Activated CD8-positive, alpha-beta memory T cell treated with anti-CD3 and anti-CD28 coated beads, Interleukin-2, amount 10 ng/mL, durations not matched to agents 7 days and 5 days (primary cell): Measurements from ENCODE around the gene NPSR1. TPM values are rescaled to one million over a fixed set of nuclear protein-coding genes. Genes with fewer than 3 reads are reported as not detected.
"Not testable (repeated sequence)": the region's sequence is repeated elsewhere in the genome, so short reads cannot be mapped to it uniquely, and the experiment has no call there.

Source experiments
- ATAC-seq: fragments of 150-1000 bp; cut with Tn5 transposase; one replicate; pipeline ENCODE4 v1.10.0; 2021; ENCODE audit warnings: moderate library complexity
- CTCF ChIA-PET: fragments of 350-600 bp; sonication (Branson Sonifier 250); formaldehyde crosslinking; loops from one replicate; lab custom pipeline; 2021; ENCODE audit warnings: antibody characterized with exemption; lab: Charles Lee
- DNase-seq: peaks from one replicate; pipeline ENCODE4 v3.0.0-alpha.2; 2020
- H3K27ac Mint-ChIP-seq: one replicate; pipeline ENCODE4 v1.8.0; 2021; ENCODE audit warnings: mild to moderate bottlenecking, mixed read lengths
- H3K27me3 Mint-ChIP-seq: one replicate; pipeline ENCODE4 v1.8.0; 2021; ENCODE audit warnings: mixed read lengths
- H3K36me3 Mint-ChIP-seq: one replicate; pipeline ENCODE4 v1.8.0; 2021; ENCODE audit warnings: mild to moderate bottlenecking, mixed read lengths
- H3K4me1 Mint-ChIP-seq: one replicate; pipeline ENCODE4 v1.8.0; 2021; ENCODE audit warnings: mixed read lengths
- H3K4me3 Mint-ChIP-seq: one replicate; pipeline ENCODE4 v1.8.0; 2021; ENCODE audit warnings: mild to moderate bottlenecking, moderate library complexity, mixed read lengths
- H3K9me3 Mint-ChIP-seq: one replicate; pipeline ENCODE4 v1.8.0; 2022; ENCODE audit warnings: low read depth, mixed read lengths
- total RNA-seq, 2 experiments: library from RNA; stranded (reverse); gene quantifications; one replicate each; pipeline ENCODE4 v1.2.3, GENCODE V29; 2021

The NPSR1 gene
- total RNA-seq, 2 experiments from 2014 or later: not detected

- no peaks in the 10 kb centered on the region for H3K36me3 Mint-ChIP-seq
- CTCF ChIA-PET: no interaction called here
- no peak overlapping the region for H3K4me3 Mint-ChIP-seq
- no peaks in the 10 kb centered on the region for H3K27me3 Mint-ChIP-seq
- DNase-seq (no peak), ATAC-seq (no peak)
- H3K4me1 Mint-ChIP-seq: no peaks in the 10 kb centered on the region
- H3K9me3 Mint-ChIP-seq: peaks cover 11% of the 10 kb centered on the region
- H3K27ac Mint-ChIP-seq: no peak overlapping the region
These were observed 129.6 kb downstream of the NPSR1 start for GRCh38 chr7:34787586-34787985.

- H3K4me1 Mint-ChIP-seq: no peaks in the 10 kb centered on the region
- peaks cover 14% of the 10 kb centered on the region for H3K27me3 Mint-ChIP-seq
- H3K9me3 Mint-ChIP-seq: no peaks in the 10 kb centered on the region
- no peaks in the 10 kb centered on the region for H3K36me3 Mint-ChIP-seq
- DNase-seq (no peak), ATAC-seq (no peak)
- CTCF ChIA-PET: no interaction called here
- no peak overlapping the region for H3K4me3 Mint-ChIP-seq
- H3K27ac Mint-ChIP-seq: no peak overlapping the region
These were observed 148.8 kb downstream of the NPSR1 start for GRCh38 chr7:34806831-34807230.

GRCh38 chr7:34807548-34808340 is 149.7 kb downstream of the NPSR1 start:
- Mint-ChIP-seq H3K4me3 (no peak overlapping the region), H3K27me3 (peaks cover 14% of the 10 kb centered on the region), H3K36me3 (no peaks in the 10 kb centered on the region), H3K4me1 (no peaks in the 10 kb centered on the region), H3K27ac (no peak overlapping the region), H3K9me3 (no peaks in the 10 kb centered on the region)
- ATAC-seq (no peak), DNase-seq (no peak)
- CTCF ChIA-PET: no interaction called here

- H3K36me3 Mint-ChIP-seq, H3K27ac Mint-ChIP-seq, H3K4me1 Mint-ChIP-seq, H3K27me3 Mint-ChIP-seq, DNase-seq, ATAC-seq, H3K4me3 Mint-ChIP-seq, CTCF ChIA-PET, H3K9me3 Mint-ChIP-seq: not testable (repeated sequence)
These were observed 156.3 kb downstream of the NPSR1 start for GRCh38 chr7:34814203-34814842.

DNA sequence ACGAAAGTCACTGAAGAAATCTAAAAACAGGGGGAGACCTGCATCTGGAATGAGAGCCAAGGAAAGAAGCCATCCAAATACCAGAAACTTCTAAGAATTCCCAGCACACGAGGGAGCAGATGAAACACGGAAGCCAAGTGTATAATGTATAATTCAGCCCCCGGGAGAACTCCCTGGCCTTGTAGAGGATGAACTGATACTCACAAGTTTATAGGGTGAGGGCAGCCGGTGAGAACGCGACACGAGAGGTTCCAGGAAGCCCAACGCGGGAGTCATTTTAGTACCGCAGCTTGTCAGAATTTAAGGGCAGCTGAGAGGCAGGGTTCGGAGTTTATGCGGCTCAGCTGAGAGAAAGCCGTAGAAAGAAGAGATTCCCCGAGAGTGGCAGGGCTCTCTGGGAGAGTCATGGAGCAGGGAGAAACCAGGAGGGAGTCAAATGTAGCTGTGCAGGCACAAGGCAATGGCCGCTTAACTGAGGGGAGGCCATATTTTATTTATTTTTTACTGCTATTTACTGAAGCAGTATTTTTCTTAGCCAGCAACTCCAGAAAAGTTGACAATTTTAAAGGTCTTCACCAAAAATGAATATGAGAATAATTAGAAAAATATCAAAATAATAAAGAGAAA is 164.0 kb downstream of the NPSR1 start:
- CTCF ChIA-PET: no interaction called here
- peaks cover 2% of the 10 kb centered on the region for H3K4me1 Mint-ChIP-seq
- H3K4me3 Mint-ChIP-seq: no peak overlapping the region
- H3K9me3 Mint-ChIP-seq: no peaks in the 10 kb centered on the region
- no peak overlapping the region for H3K27ac Mint-ChIP-seq
- ATAC-seq (no peak), DNase-seq (no peak)
- H3K27me3 Mint-ChIP-seq: peaks cover 9% of the 10 kb centered on the region
- no peaks in the 10 kb centered on the region for H3K36me3 Mint-ChIP-seq

DNA sequence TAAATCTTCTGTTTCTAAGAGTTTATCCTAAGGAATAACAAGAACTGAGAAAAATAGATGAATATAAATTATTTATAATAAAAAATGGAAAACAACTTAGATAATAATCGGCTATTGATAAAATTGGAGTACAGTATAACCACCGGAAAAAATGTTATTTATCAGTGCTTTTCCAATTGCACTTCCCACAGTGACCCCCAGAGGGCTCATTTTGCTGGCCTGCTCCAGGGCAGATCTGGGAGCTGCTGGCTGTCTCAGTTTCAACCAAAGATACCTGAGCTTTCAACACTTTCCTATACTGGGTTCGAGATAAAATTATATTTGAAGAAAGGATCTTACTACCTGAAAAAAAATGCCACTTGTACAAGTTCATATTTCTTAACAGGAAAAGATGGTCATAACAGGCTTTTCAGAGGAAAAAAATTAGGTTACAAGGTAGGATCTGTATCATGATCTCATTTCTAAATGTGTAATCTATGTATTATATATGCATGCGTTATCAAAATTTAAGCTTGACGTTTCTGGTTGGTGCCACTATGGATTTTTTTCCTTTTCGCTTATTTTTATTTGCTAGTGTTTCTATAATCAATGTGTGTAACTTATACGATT is 165.7 kb downstream of the NPSR1 start:
- H3K4me3 Mint-ChIP-seq: no peak overlapping the region
- peak; percentile 64 for DNase-seq
- no peaks in the 10 kb centered on the region for H3K36me3 Mint-ChIP-seq
- H3K27ac Mint-ChIP-seq: no peak overlapping the region
- no peak for ATAC-seq
- CTCF ChIA-PET: interaction anchor here (0.7 to 1.0 kb wide), 7 partner anchors 12 to 696 kb away, joined by 3 to 5 read pairs (median 4); partner anchors contain the start of gene DPY19L1
- H3K27me3 Mint-ChIP-seq: peaks cover 5% of the 10 kb centered on the region
- H3K4me1 Mint-ChIP-seq: peaks cover 2% of the 10 kb centered on the region
- H3K9me3 Mint-ChIP-seq: no peaks in the 10 kb centered on the region

DNA sequence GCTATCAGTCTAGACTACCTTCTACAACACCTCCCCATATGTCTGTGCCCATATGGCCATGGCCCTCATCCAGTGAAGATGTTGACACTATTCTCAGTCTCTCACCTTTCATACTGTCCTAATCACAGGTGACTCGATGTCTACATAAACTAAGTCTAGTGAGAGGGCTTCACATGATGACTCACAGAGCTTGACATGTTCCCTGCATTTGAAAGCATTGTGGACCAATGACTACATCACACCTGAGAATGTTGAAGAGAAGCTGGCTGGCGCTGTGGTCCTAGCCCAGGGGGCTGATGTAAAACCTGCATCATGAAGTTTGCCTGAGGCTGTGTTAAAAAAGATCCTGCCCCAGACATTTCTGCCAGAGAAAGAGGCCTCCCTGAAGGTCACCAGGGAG is 167.2 kb downstream of the NPSR1 start:
- Mint-ChIP-seq H3K27ac (no peak overlapping the region), H3K9me3 (no peaks in the 10 kb centered on the region), H3K4me3 (no peak overlapping the region), H3K36me3 (no peaks in the 10 kb centered on the region), H3K27me3 (peaks cover 10% of the 10 kb centered on the region), H3K4me1 (peaks cover 2% of the 10 kb centered on the region)
- ATAC-seq: no peak
- CTCF ChIA-PET: no interaction called here
- no peak for DNase-seq

- no peaks in the 10 kb centered on the region for H3K4me1 Mint-ChIP-seq
- CTCF ChIA-PET: no interaction called here
- no peaks in the 10 kb centered on the region for H3K36me3 Mint-ChIP-seq
- ATAC-seq: no peak
- no peak overlapping the region for H3K27ac Mint-ChIP-seq
- H3K27me3 Mint-ChIP-seq: peaks cover 8% of the 10 kb centered on the region
- DNase-seq: no peak
- H3K4me3 Mint-ChIP-seq: no peak overlapping the region
- H3K9me3 Mint-ChIP-seq: no peaks in the 10 kb centered on the region
These were observed 172.4 kb downstream of the NPSR1 start for GRCh38 chr7:34830390-34830789.

GRCh38 chr7:34831436-34831835 is 173.4 kb downstream of the NPSR1 start:
- CTCF ChIA-PET: no interaction called here

DNA sequence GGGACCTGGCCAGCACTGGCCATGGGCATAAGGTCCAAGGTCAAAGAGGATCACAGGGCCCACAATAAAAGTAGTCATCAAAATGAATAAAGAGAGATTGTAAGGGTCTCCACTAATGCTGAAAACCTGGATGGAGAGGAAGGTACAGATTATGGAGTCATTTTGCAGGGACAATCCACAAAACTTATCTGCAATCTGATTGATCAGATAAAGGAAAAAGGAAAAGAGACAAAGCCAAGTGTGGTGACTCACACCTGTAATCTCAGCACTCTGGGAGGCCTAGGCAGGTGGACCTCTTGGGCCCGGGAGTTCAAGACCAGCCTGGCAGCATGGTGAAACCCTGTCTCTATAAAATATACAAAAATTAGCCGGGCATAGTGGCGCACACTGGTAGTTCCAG is 174.0 kb downstream of the NPSR1 start:
- H3K9me3 Mint-ChIP-seq: no peaks in the 10 kb centered on the region
- ATAC-seq: no peak

More at GRCh38 chr7:34831436-34831835, 173.4 kb downstream of the NPSR1 start:
- no peak overlapping the region for H3K4me3 Mint-ChIP-seq
- ATAC-seq (no peak), DNase-seq (no peak)
- peaks cover 5% of the 10 kb centered on the region for H3K27me3 Mint-ChIP-seq
- H3K27ac Mint-ChIP-seq: no peak overlapping the region
- H3K4me1 Mint-ChIP-seq: no peaks in the 10 kb centered on the region
- H3K9me3 Mint-ChIP-seq: no peaks in the 10 kb centered on the region
- no peaks in the 10 kb centered on the region for H3K36me3 Mint-ChIP-seq

GRCh38 chr7:34835901-34836600 is 178.0 kb downstream of the NPSR1 start:
- H3K27ac Mint-ChIP-seq: no peak overlapping the region
- CTCF ChIA-PET: interaction anchor here (1.3 kb wide), 1 partner anchor 12 kb away, joined by 4 read pairs; no protein-coding TSS in a partner anchor

More for the DNA sequence above, 174.0 kb downstream of the NPSR1 start:
- Mint-ChIP-seq H3K27me3 (peaks cover 5% of the 10 kb centered on the region), H3K36me3 (no peaks in the 10 kb centered on the region), H3K27ac (no peak overlapping the region), H3K4me3 (no peak overlapping the region), H3K4me1 (no peaks in the 10 kb centered on the region)
- DNase-seq: no peak
- CTCF ChIA-PET: no interaction called here

GRCh38 chr7:34837316-34837715 is 179.3 kb downstream of the NPSR1 start:
- Mint-ChIP-seq H3K36me3 (no peaks in the 10 kb centered on the region), H3K9me3 (no peaks in the 10 kb centered on the region), H3K27me3 (peaks cover 7% of the 10 kb centered on the region), H3K27ac (no peak overlapping the region), H3K4me3 (no peak overlapping the region), H3K4me1 (no peaks in the 10 kb centered on the region)
- no peak for DNase-seq
- ATAC-seq: no peak
- CTCF ChIA-PET: no interaction called here

More at GRCh38 chr7:34835901-34836600, 178.0 kb downstream of the NPSR1 start:
- DNase-seq (no peak), ATAC-seq (no peak)
- no peaks in the 10 kb centered on the region for H3K36me3 Mint-ChIP-seq
- no peak overlapping the region for H3K4me3 Mint-ChIP-seq
- H3K9me3 Mint-ChIP-seq: no peaks in the 10 kb centered on the region
- no peaks in the 10 kb centered on the region for H3K4me1 Mint-ChIP-seq
- H3K27me3 Mint-ChIP-seq: peaks cover 4% of the 10 kb centered on the region

- H3K36me3 Mint-ChIP-seq: no peaks in the 10 kb centered on the region
- CTCF ChIA-PET: no interaction called here
- ATAC-seq: no peak
- no peak overlapping the region for H3K4me3 Mint-ChIP-seq
- H3K27me3 Mint-ChIP-seq: peaks cover 7% of the 10 kb centered on the region
- DNase-seq: no peak
- H3K27ac Mint-ChIP-seq: no peak overlapping the region
- H3K4me1 Mint-ChIP-seq: no peaks in the 10 kb centered on the region
- no peaks in the 10 kb centered on the region for H3K9me3 Mint-ChIP-seq
These were observed 179.8 kb downstream of the NPSR1 start for GRCh38 chr7:34837801-34838201.
